Choroid plexus epithelial cell (primary cell): Measurements from ENCODE around the gene KRTAP5-8.
"Not testable (repeated sequence)": the region's sequence is repeated elsewhere in the genome, so short reads cannot be mapped to it uniquely, and the experiment has no call there.

ENCODE experiments used
- DNase-seq: peaks from one replicate; pipeline ENCODE4 v3.0.0-alpha.2; 2010; ENCODE audit warnings: low read depth
- H3K4me3 ChIP-seq: 2 replicates; pipeline ENCODE4 v1.5.1; 2011; ENCODE audit warnings: low read depth, mild to moderate bottlenecking, control low read depth, low read length, moderate library complexity
- CTCF ChIP-seq: conservative IDR thresholded peaks from 2 replicates; pipeline ENCODE4 v1.5.1; 2011; ENCODE audit warnings: low read depth, mild to moderate bottlenecking, control low read depth, inconsistent platforms, low read length, moderate library complexity

The KRTAP5-8 gene

DNA sequence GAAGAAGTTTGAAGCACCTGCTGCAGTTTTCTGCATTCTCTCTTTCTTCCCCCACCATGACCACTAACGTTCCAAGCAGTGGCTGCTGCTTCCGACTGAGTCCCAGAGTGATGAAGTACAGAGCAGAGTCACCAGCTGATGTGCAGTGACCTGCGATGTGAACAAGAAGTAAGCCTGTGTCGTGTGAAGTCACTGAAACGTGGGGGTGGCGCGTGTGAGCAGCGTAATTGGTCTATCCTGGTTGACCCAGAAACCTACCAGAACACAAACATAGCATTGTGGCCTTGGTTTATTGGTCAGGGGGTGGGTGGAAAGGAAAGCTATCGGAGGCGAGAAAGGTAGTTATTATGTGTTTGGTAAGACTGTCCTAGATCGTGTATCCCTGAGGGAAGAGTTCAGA, 7.2 kb upstream of the KRTAP5-8 start:
- no peak for TF ChIP-seq CTCF
- H3K4me3 ChIP-seq: no peak overlapping the region
- DNase-seq: no peak

DNA sequence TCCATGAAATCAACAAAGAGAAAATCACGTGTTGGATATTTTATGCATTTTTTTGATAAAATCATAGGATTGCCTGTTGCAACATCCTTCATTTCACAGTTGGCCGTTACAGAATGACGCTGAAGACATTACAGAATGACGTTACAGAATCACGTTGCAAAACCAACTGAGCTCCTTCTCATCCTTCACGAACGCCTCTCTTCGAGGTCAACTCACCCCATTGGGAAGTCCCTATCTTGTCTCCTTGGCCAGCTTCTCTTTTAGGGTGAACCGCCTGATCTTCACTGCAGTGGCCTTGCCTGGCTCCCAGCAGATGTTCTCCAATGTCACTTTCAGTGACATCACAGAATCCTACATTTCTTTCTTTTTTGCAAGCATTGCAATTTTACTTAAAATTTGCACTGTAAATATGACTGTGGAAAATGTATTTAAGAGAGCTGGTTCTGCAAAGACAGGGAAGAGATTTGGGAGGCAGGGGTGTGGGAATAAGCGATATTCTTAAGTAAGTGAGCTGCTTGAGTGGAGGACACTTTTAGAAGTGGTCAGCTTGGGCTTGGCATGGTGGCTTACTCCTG, 5.7 kb upstream of the KRTAP5-8 start:
- no peak for TF ChIP-seq CTCF
- DNase-seq: no peak
- H3K4me3 ChIP-seq: no peak overlapping the region

DNA sequence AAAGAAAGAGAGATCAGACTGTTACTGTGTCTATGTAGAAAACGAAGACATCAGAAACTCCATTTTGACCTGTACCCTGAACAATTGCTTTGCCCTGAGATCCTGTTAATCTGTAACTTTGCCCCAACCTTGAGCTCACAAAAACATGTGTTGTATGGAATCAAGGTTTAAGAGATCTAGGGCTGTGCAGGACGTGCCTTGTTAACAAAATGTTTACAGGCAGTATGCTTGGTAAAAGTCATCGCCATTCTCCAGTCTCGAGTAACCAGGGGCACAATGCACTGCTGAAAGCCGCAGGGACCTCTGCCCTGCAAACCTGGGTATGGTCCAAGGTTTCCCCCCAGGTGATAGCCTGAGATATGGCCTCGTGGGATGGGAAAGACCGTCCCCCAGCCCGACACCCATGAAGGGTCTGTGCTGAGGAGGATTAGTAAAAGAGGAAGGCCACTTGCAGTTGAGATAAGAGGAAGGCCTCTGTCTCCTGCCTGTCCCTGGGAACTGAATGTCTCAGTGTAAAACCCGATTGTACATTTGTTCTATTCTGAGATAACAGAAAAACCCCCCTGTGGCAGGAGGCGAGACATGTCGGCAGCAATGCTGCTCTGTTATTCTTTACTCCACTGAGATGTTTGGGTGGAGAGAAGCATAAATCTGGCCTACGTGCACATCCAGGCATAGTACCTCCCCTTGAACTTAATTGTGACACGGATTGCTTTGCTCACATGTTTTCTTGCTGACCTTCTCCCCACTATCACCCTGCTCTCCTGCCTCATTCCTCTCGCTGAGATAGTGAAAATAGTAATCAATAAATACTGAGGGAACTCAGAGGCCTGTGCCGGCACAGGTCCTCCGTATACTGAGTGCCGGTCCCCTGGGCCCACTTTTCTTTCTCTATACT, 2.9 kb upstream of the KRTAP5-8 start:
- DNase-seq, H3K4me3 ChIP-seq: not testable (repeated sequence)

GRCh38 chr11:71535825-71536224, 2.0 kb upstream of the KRTAP5-8 start:
- H3K4me3 ChIP-seq: no peak overlapping the region
- no peak for DNase-seq
- TF ChIP-seq CTCF: no peak

GRCh38 chr11:71537537-71537936, 288 bp upstream of the KRTAP5-8 start:
- TF ChIP-seq CTCF: no peak

DNA sequence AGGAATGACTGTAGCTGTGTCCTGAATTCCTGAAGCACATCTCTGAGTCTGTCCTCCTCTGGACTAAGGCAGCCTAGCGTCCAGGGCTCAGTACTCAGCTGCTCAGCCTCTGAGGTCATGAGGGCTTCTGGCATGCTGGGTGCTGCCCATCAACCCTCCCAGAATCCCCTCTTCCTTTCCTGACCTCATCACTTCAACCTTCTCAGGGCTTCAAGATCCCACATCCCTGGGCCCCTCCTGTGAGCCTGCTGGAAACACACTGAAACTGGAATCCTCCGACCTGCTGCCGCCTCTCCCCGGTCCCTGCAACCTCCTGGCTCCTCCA, 803 bp downstream of the KRTAP5-8 start:
- H3K4me3 ChIP-seq: no peak overlapping the region
- no peak for TF ChIP-seq CTCF
- DNase-seq: no peak

More at GRCh38 chr11:71537537-71537936, 288 bp upstream of the KRTAP5-8 start:
- DNase-seq: no peak
- no peak overlapping the region for H3K4me3 ChIP-seq

- DNase-seq: no peak
- no peak for TF ChIP-seq CTCF
Measured at GRCh38 chr11:71539017-71539416, 1.2 kb downstream of the KRTAP5-8 start.

DNA sequence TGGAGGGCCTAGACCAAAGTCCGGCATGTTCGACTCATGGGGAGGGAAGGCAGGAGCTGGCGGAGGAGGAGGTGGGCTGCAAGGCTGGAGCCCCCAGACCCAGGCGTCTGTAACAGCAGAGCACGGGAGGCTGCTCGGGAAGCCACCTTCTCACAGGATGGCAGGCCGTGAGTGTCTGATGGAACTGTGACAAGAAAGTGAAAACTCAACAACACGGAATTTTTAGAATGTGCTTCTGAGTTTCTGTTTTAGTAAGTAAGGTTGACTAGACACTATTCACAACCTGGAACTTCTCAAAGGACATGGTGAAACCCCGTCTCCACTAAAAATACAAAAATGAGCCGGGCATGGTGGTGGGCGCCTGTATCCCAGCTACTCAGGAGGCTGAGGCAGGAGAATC, 2.1 kb downstream of the KRTAP5-8 start:
- not testable (repeated sequence) for H3K4me3 ChIP-seq

More at GRCh38 chr11:71539017-71539416, 1.2 kb downstream of the KRTAP5-8 start:
- no peak overlapping the region for H3K4me3 ChIP-seq

DNA sequence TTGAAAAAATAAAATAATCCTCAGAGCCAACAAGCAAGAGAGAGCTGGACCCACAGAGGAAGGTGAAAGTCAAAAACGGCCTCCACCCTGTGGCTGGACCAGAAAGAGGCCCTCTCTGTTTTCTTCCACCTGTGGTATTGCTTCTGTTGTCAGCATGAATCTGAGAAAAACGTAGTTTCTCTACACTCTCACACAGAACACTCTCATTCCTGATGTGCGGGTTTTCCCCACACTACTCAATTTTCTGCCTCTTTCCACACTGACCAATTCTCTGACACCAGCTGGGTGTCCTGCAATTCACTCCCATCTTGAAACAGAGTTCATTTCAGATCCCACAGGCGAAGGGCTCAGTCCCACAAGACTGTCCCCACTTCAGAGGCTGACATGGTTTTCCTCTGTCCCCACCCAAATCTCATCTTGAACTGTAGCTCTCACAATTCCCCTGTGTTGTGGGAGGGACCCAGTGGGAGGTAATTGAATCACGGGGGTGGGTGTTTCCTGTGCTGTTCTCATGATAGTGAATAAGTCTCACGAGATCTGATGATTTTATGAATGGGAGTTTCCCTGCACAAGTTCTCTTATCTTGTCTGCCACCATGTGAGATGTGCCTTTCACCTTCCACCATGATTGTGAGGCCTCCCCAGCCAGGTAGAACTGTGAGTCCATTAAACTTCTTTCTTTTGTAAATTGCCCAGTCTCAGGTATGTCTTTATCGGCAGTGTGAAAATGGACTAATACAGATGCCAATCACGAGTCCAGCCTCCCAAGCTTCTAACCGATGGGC, 2.9 kb downstream of the KRTAP5-8 start:
- not testable (repeated sequence) for H3K4me3 ChIP-seq, DNase-seq

More for the DNA sequence above, 2.1 kb downstream of the KRTAP5-8 start:
- DNase-seq: not testable (repeated sequence)
